Esophagus squamous epithelium (tissue), 5 donors: ENCODE measurements around the gene CIITA. TPM values are rescaled to one million over a fixed set of nuclear protein-coding genes. Genes with fewer than 3 reads are reported as not detected.
"Not testable (repeated sequence)": the region's sequence is repeated elsewhere in the genome, so short reads cannot be mapped to it uniquely, and the experiment has no call there.

Experiments
- DNase-seq: peaks from one replicate; lab custom pipeline; 2025; lab: John Stamatoyannopoulos, UW
- H3K27ac ChIP-seq, 4 donors: fragments of 200-600 bp; sonication (generic); one replicate each; pipeline ENCODE4 v1.5.1; 2016 to 2019; ENCODE audit warnings: mild to moderate bottlenecking in 1 of 4
- H3K27me3 ChIP-seq, 4 donors: fragments of 200-600 bp; sonication (generic); 1 replicate in 3 of 4; 2 replicates in 1 of 4; pipeline versions ENCODE4 v1.5.1 to v1.6.0; 2017 to 2021; ENCODE audit warnings: antibody characterized with exemption in 1 of 4
- H3K36me3 ChIP-seq, 3 donors: fragments of 200-600 bp; sonication (generic); one replicate each; pipeline ENCODE4 v1.5.1; 2016 to 2019
- H3K4me1 ChIP-seq, 3 donors: fragments of 200-600 bp; sonication (generic); one replicate each; pipeline ENCODE4 v1.5.1; 2017 to 2019
- H3K4me3 ChIP-seq, 4 donors: fragments of 200-600 bp; sonication (generic); 1 replicate in 3 of 4; 2 replicates in 1 of 4; pipeline ENCODE4 v1.5.1; 2016 to 2019; ENCODE audit warnings: mild to moderate bottlenecking in 2 of 4, moderate library complexity in 1 of 4
- H3K9me3 ChIP-seq, 3 donors: fragments of 200-600 bp; sonication (generic); one replicate each; pipeline ENCODE4 v1.5.1; 2016 to 2019
- CTCF ChIP-seq, 6 experiments: fragments of 450-650 bp in 4 of 6; fragments of 200-600 bp in 2 of 6; sonication (generic) in 2 of 6; IDR thresholded peaks; one replicate each; pipeline ENCODE4 v1.5.1; 2016 to 2019; ENCODE audit warnings: antibody characterized with exemption in 6 of 6, mild to moderate bottlenecking in 4 of 6, moderate library complexity in 4 of 6
- POLR2A ChIP-seq, 4 donors: fragments of 450-650 bp; IDR thresholded peaks; one replicate each; pipeline ENCODE4 v1.6.1; 2017; ENCODE audit warnings: antibody characterized with exemption in 4 of 4, mild to moderate bottlenecking in 4 of 4, moderate library complexity in 3 of 4
- WGBS, 2 donors: methylation state at CpG; one replicate each; pipeline ENCODE4 v1.1.5; 2018; 5-methylcytosine and 5-hydroxymethylcytosine counted together
- intact Hi-C: fragments of 100-400 bp; cut with DNase I; formaldehyde crosslinking; loops from one replicate; pipeline ENCODE4 v1.15.0; 2022
- total RNA-seq, 4 donors: library from RNA; depleted of rRNA; stranded (reverse); fragments of >200 nt; gene quantifications; one replicate each; pipeline ENCODE4 v1.1.0, GENCODE V29; 2016
- donor health status: DM: yes; HTN: yes; CAD: no.

The CIITA gene
- total RNA-seq, 4 donors from 2014 or later: 3.2 to 12.6 (median 5.7) TPM

GRCh38 chr16:10926867-10927266 lies 49.9 kb downstream of the CIITA start:
- Histone ChIP-seq H3K36me3 (peaks cover 0 to 86% (median 22%) of the 10 kb centered on the region in 3 donors), H3K27me3 (no peaks in the 10 kb centered on the region), H3K27ac (no peak overlapping the region), H3K4me1 (peaks cover 0 to 38% (median 13%) of the 10 kb centered on the region in 3 donors), H3K9me3 (no peaks in the 10 kb centered on the region), H3K4me3 (no peak overlapping the region)
- TF ChIP-seq CTCF (IDR thresholded peaks at IDR 0.05): no peak
- no peak for TF ChIP-seq POLR2A (IDR thresholded peaks at IDR 0.05)
- intact Hi-C loops: no loop called here
- DNase-seq: no peak
- 69 to 92% methylated on average over 5 of the region's 5 CpGs for WGBS, 2 donors

GRCh38 chr16:10927497-10928112 lies 50.6 kb downstream of the CIITA start:
- Histone ChIP-seq H3K4me1 (peaks cover 0 to 31% (median 6%) of the 10 kb centered on the region in 3 donors), H3K36me3 (peaks cover 0 to 92% (median 19%) of the 10 kb centered on the region in 3 donors), H3K4me3 (no peak overlapping the region), H3K9me3 (no peaks in the 10 kb centered on the region), H3K27ac (no peak overlapping the region), H3K27me3 (no peaks in the 10 kb centered on the region)
- intact Hi-C loops: no loop called here
- no peak for TF ChIP-seq POLR2A (IDR thresholded peaks at IDR 0.05)
- TF ChIP-seq CTCF (IDR thresholded peaks at IDR 0.05): no peak
- 91 to 92% methylated on average over 11 of the region's 11 CpGs for WGBS, 2 donors
- DNase-seq: no peak

GRCh38 chr16:10929097-10929496 lies 52.1 kb downstream of the CIITA start:
- DNase-seq, H3K4me3 ChIP-seq, intact Hi-C loops, H3K27me3 ChIP-seq, H3K27ac ChIP-seq, H3K9me3 ChIP-seq: not testable (repeated sequence)
- WGBS, 2 donors: 44 to 77% methylated on average over 4 to 9 of the region's 12 CpGs
- Histone ChIP-seq H3K4me1 (peaks cover 0 to 34% (median 6%) of the 10 kb centered on the region in 3 donors), H3K36me3 (peaks cover 0 to 96% (median 19%) of the 10 kb centered on the region in 3 donors)

- WGBS, 2 donors: 50 to 51% methylated on average over 12 to 15 of the region's 15 CpGs
- no peak overlapping the region for H3K4me3 ChIP-seq
- H3K27me3 ChIP-seq: no peaks in the 10 kb centered on the region
- H3K9me3 ChIP-seq: no peaks in the 10 kb centered on the region
- H3K4me1 ChIP-seq: peaks cover 0 to 43% (median 10%) of the 10 kb centered on the region in 3 donors
- no peak for DNase-seq
- H3K36me3 ChIP-seq: peaks cover 0 to 88% (median 19%) of the 10 kb centered on the region in 3 donors
- no peak for TF ChIP-seq POLR2A (IDR thresholded peaks at IDR 0.05)
- TF ChIP-seq CTCF (IDR thresholded peaks at IDR 0.05): no peak
- intact Hi-C loops: no loop called here
- H3K27ac ChIP-seq: no peak overlapping the region
These were observed 53.1 kb downstream of the CIITA start for GRCh38 chr16:10929853-10930754.

GRCh38 chr16:10930755-10931093 lies 53.7 kb downstream of the CIITA start:
- Histone ChIP-seq H3K4me3 (no peak overlapping the region), H3K36me3 (peaks cover 0 to 82% (median 17%) of the 10 kb centered on the region in 3 donors), H3K27me3 (no peaks in the 10 kb centered on the region), H3K9me3 (no peaks in the 10 kb centered on the region), H3K4me1 (peaks cover 0 to 49% (median 16%) of the 10 kb centered on the region in 3 donors), H3K27ac (no peak overlapping the region)
- TF ChIP-seq POLR2A (IDR thresholded peaks at IDR 0.05) (no peak), CTCF (IDR thresholded peaks at IDR 0.05) (no peak)
- 30 to 69% methylated on average over 1 to 2 of the region's 2 CpGs for WGBS, 2 donors
- intact Hi-C loops: no loop called here
- no peak for DNase-seq
